ENCODE measurements around the gene PDE6C.

Gene PDE6C

DNA sequence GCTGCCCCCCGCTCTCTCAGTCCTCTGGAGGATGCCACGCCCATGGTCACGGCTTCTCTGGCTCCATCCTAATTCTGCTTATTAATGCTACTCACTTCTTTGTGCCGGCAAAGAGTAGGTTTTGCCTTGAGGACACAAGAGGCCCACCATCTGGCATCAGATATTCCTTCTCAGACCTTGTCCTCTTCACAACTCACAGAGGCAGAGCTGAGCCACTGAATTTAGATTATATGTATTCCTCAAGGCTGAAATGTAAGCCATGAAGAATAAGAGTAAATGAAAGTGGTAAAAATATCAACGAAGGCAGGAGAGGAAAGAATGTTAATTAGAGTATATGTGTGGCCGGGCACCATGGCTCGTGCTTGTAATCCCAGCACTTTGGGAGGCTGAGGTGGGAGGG lies 17.8 kb upstream of the PDE6C start:
- DNase-seq (ENCODE audit: low read depth in 2 of 2) = no peak

DNA sequence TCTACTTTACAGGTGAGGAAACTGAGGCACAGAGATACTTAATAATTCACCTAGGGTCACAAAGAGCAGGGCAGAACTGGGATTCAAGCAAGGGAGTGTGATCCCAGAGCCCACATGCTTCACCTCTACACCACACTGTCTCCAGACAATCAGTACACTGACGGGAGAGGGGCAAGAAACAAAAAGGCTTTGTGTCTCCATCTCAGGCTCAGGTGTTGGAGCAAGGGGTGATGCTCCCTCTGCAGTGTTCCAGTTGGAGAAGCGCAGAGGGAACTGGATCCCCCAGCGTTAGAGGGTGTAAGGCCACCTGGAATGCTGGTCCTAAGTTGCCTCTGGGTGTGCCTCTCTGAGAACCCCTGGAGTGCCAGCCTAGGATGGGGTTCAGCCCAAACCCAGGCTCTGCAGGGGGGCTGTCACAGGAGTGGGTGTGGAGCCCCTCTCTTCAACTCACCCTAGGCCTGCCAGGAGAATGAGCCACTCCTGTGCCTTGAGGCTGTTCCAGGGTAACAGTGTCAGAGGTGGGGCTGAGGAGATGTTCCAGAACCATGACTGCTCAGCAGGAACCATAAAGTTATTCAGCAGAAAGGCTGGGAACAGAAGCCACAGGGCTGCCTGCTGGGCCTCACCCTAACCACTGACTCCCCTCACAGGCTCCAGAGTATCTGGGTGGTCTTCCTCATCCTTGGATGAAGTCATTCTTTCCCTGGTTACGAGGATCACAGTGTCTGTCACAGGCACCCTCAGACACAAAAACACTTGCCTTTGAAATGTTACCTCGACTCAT lies 16.8 kb upstream of the PDE6C start:
- no peak for DNase-seq (ENCODE audit: low read depth in 2 of 2)

DNA sequence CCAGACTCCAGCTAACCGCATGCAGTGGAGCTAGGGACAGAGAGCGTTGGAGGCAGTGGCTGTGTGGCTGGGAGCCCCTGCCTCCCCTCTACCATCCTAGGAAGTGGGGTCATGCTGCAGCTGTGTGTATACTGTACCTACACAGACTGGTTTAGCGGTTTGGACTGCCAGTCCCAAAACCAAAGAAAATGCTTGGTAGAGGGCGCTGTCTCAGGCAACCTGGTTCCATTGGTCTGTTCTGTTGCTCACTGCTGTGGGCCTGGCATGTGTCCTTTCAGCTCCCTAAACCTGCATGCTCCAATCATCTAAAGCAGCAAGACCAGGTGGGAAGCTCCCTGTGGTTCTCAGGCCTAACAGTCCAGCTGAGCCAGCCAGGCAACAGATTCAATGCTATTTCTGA lies 15.8 kb upstream of the PDE6C start:
- no peak for DNase-seq (ENCODE audit: low read depth in 2 of 2)

DNA sequence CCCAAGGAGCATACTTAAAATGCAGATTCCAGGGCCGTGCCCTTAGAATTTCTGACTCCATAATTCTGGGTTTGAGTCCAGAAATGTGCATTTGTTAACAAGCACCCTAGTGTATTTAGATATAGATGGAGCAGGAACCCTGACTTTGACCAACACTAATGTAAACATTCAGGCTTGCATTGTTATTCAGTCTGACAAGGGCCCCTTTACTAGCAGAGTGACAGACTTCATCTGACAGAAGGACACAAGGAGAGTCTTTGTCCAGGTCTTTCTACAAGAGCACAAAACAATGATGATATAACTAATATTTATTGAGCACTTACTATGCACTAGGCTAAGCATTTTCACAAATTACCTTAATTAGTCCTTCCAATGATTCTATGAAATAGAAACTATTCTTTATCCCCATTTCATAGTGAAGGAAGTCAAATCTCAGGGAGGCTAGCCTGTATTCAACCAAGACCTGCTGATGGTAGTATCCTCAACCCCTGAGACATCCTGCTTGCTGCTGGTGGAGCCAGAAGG lies 15.2 kb upstream of the PDE6C start:
- DNase-seq (ENCODE audit: low read depth in 2 of 2) = no peak

DNA sequence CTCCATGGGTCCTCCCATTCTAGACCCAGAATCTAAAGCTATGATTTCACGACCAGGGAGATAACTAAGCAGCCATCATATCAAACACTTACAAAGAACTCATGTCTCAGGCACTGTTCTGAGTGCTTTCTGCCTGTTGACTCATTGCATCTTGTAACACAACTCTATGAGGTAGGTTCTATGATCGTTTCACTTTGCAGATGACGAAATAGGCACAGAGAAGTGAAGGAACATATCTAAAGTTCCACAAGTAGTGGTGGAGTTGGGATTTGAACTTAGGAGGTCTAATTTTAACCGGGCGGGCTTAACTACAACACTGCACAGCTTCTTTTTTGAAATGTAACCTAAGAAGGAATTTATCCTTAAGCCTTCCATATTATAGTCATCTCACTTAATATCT lies 14.2 kb upstream of the PDE6C start:
- DNase-seq (ENCODE audit: low read depth in 2 of 2) = no peak

DNA sequence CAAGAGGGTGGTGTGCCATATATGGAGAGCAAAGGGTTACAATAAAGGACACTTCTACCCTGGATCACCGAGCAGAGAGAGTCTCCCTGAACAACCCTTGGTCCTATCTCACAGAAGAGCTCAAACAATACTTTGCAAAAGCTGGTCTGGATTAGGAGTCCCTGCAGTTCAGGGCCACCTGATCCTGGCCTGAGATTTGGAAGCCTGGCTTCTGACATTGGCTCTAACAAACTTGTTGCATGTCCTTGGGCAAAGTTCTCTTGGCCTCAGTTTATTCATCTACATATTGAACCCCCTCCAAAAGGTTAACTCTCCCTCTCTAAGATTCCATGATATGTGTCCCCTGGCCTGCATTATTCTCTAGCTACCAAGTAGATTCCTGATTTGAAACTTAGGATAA lies 13.0 kb upstream of the PDE6C start:
- no peak for DNase-seq (ENCODE audit: low read depth in 2 of 2)

DNA sequence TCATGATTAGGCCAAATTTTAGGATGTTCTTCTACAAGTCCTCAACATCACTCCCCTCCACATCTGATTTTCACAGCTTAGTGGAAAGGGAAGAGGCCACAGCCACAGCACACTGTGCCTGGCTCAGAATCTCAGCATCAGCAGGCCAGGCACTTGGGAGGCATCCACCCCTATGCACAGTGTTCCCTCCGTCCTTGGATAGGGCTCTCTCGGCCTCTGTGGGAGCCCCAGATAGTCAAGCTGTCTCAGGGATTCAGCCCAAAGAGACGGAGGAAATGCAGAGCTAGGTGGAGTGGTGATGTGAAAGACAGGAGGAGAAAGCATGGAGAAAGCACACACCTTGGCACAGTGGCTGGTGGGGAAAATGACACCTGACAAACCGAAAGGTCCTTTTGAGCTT lies 12.6 kb upstream of the PDE6C start:
- no peak for DNase-seq (ENCODE audit: low read depth in 2 of 2)

DNA sequence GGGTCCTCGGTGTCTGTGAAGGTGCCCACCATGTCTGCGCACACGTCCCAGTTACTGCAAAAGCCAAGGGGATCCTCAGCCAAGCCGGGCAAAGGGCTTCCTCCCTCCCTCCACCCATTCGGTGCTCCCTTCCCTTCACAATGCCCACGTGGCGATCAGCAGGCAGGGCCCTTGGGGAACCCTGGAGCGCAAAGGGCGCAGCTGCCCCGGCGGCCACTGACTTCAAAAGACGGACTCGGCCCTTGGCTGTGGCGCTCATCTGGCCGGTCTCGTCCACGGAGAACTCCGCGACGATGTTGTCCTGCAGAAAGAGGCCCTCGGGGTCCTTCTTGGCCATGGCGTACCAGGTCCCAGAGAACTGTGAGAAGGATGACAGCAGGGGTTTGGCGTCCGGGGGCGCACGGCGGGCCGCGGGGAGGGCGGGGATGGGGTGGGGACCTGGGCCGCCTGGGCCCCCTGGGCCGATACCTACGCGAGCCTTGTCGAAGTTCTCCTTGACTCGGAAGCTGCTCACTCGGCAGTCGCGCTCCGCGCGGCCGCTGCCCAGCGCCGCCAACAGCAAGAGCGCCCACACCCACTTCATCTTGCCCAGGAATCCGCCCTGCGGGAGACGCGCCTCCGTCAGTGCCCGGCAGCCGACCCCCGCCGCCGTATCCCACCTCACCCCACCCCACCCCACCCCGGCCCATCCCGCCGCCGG lies 11.7 kb upstream of the PDE6C start:
- DNase-seq (ENCODE audit: low read depth in 2 of 2) = no peak

DNA sequence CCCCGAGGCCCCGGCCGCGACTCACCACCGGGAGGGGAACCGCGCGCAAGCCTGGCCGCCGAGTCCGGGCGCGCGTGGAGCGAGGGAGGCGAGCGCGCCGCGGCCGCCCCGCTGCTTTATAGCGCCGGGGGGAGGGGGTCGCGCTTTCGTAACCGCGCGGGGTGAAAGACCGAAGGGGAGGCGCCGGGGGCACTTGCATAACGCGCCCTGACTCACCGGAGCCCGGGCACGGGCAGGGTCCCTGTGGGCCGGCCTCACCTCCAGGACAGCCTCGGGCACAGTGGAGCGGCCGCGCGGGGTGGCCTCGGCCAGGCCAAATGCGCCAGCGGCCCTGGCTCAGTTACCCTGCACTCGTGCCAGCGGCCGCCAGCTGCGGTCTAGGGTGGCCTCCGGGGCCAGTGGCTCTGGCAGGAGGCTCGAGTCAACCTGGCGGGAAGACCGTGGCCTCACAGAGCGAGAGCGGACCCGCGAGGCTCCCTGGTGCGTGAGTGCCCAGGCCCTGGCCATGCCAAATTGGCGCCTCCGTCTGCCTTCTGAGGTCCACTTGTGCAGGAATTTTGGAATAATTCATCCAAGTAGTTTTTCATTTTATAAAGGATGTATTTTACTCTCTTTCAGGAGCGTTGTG lies 11.1 kb upstream of the PDE6C start, which contains the start of gene RBP4:
Gene RBP4 (minus strand): TSS at position 90 of the 628 bp plus-strand sequence. CDS start 207 bp downstream, outside the sequence.
- DNase-seq (ENCODE audit: low read depth in 2 of 2) = no peak

DNA sequence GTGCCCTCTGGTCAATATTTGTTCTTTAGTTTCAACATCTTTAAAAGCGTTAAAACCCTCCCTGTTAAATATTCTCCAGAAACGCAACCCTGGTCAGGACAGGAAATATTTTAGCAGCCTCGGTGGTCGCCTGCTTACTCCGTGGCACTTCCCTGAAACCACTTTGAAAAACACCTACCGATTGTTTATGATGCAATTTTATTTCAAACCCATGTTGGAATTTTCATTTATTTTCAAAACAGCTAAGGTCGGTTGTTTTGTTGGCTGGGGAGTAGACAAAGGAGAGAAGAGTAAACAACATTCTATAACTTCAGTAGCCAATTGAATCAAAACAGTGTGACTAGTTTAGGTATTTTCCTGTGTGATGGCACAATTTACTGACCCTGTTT lies 10.6 kb upstream of the PDE6C start:
- DNase-seq (ENCODE audit: low read depth in 2 of 2) = no peak

DNA sequence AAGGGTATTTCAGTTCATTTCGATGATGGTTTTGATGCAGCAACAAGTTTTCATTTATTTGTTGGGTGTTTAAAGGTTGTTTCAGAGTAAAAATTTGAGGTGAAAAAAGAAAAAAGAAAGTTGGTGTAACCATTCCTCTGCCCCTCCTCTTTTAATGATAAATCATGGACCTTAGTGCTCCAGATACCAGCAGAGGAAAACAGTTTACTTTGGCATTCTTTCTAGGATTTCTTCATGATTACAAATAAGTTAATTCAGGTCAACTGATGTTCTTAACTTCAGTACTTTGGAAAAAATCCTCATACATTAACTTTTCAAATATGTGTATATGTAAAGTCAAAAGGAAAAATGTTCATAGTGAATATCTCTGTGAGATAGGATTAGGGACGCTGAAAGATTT lies 9.3 kb upstream of the PDE6C start:
- DNase-seq (ENCODE audit: low read depth in 2 of 2) = no peak

DNA sequence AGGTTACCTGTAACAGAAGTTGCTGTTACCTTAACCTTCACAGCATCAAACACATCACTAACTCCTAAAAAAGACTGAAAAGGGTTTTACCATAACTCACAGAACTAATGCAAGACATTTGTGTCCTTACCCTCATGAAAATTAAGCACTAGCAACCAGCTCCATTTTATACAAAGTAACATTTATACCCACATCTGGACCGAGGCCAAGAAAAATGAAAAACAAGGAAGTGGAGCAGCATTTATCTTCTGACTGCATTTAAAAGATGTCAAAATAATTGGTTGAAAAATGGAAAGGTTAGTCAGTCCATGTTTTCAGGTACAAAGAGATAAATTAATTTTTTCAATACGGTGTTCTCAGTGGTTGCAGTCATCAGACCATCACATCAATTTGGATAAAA lies 8.2 kb upstream of the PDE6C start:
- DNase-seq (ENCODE audit: low read depth in 2 of 2) = no peak

DNA sequence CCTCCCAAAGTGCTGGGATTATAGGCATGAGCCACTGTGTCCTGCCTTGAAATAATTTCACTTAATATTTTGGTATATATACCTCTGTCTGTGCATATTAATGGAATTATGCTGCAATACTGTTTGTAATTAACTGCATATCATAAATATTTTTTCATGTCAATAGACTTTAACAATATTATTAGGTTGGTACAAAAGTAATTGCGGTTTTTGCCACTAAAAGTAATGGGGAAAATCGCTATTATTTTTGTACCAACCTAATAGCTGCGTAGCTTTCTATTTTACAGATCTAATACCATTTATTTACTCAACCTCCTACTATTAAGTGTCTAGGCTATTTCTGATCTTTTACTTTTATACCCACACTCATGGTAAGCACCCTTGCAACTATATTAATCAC lies 3.9 kb upstream of the PDE6C start:
- DNase-seq (ENCODE audit: low read depth in 2 of 2) = no peak

DNA sequence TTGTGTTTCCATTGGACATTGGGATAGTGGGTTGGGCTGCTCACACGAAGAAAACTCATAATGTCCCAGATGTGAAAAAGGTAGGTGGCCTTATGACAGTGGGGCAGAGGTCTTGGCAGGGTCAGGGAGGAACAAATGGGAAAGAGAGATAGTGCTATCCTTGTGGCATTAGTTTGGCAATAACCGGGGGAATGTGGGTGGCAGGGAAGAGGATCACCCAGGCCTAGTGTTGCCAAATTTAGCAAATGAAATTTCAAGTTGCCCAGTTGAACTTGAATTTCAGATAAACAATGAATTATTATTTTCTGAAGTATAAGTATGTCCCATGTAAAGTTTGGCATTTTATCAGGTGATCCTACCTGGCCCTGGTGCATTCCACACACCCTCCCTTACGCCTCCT lies 789 bp downstream of the PDE6C start:
- DNase-seq (ENCODE audit: low read depth in 2 of 2) = no peak

DNA sequence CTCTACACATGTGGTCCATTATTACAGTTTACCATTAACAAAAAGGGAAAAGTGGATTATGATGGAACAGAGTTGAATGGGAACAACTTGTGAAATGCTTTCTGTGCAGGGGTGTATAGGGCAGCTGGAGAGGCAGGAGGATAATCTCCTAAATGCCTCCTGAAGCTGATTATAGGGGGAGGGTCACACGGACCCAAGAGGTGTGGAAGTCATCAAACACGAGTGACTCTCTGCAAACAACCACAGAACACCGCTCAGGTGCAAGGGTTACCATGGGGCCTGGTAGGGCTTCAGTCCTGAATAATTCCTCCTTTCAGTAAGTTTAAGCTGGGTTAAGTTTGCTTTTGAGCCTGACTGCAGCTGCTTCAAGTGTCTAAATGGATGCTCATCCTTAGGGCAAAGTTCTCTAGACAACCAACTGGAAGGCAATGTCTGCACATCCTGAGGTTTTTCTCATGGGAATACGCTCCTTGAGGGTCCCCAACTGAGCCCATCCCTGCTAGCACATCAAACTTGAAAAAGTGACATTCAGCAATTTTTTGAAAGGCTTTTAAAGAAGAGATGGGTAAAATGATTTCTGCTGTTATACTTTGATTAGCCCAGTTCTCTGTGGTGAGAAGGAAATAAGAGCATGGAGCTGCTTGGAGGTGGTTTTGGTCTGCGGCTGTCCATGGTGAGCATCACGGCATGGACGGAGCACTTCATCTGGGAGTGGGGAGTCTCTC lies 1.9 kb downstream of the PDE6C start:
- no peak for DNase-seq (ENCODE audit: low read depth in 2 of 2)

DNA sequence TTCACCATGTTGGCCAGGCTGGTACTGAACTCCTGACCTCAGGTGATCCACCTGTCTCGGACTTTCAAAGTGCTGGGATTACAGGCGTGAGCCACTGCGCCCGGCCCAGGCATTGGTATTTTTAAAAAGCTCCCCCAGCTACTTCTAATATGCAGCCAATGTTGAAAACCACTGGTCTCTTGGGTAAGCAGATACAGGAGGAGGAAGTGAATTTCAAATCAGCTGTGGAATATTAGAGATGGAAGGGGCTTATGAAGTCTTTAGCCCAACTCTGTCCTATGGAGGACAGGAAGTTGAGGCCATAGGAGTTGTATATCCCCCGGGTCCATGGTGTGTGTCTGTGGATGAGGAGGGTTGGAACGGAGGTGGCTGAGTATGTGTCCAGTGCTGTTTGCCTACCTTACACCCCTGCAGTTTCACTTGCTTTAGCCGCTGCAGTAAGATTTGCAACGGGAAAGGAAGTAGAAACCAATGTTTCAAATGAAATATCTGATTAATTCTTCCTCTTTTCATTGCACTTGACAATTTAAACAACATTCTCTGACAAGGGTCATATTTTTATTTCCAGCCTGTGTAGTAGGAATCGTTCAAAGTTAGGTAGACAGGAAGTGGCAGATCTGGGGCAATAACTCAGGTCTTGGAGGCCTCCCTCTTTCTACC lies 3.4 kb downstream of the PDE6C start:
- DNase-seq (ENCODE audit: low read depth in 2 of 2) = no peak

DNA sequence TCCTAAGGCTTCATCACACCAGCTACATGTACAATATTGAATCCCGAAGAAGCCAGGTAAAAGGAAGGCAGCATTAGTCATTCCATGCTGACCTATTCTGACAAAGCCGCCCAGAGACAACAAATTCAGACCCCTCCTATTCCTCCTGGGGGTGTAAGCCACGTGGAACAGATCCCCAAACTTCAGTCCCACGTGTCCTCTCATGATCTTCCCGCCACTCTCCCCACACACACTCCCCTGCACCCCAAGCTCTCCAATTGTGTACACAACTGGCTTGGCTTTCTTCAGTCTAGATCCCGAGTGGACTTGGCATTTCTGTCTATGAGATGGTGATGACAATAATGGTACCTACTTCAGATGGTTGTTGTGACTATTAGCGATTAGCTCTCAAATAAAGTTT lies 8.6 kb downstream of the PDE6C start:
- DNase-seq (ENCODE audit: low read depth in 2 of 2) = no peak

DNA sequence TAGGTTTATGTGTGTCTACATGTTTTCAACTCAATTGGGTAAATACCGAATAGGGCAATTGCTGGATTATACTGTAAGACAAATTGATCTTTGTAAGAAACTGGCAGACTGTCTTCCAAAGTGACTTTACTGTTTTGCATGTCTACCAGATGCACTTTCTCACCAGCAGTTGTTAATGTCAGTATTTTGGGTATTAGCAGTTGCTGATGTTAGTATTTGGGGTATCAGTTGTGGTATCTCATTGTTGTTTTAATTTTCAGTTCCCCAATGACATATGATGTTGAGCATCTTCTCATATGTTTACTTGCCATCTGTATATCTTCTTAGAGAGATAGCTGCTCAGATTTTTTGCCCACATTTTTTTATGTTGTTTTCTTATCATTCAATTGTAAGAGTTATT lies 10.6 kb downstream of the PDE6C start:
- DNase-seq (ENCODE audit: low read depth in 2 of 2) = no peak

DNA sequence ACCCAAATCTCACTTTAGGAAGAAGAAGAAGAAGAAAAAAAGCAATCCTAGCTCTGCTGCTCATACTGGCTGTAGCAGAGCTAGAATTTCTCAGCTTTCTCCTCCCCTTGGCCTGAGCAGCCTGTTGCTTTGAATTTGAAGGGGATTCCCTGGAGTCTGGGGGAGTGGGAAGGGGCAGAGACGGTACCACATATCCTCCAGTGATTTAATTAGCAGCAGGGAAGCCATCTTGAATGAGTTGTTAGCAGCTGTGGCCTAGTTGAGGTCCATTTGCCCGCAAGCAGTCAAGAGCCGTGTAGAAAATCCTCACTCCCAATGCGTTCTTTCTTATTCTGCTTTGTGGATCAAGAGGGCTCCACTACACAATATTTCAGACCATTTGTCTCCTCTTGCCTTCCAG lies 16.5 kb downstream of the PDE6C start:
- no peak for DNase-seq (ENCODE audit: low read depth in 2 of 2)

DNA sequence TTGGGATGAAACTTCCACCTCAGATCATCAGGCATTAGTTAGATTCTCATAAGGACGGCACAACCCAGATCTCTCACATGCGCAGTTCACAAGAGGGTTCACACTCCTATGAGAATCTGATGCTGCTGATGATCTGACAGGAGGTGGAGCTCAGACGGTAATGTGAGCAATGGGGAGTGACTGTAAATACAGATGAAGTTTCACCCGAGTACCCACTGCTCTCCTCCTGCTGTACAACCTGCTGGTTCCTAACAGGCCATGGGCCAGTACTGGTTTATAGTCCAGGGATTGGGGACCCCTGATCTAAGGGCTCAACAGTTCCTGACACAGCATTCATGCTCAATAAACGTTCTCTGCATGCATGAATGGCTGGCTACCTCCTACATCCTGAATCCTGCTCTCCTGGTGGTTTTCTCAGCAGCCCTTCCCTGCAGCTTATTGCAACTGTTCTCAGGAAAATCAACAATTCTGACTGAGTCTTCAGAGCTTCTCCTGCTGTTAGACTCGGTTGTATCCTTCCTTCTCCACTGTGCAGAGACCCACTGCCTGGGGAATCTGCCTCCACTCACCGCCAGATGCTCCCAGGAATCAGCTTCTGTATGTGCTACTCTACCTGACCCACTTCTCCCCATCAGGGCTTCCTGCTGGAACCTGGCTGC lies 17.4 kb downstream of the PDE6C start:
- no peak for DNase-seq (ENCODE audit: low read depth in 2 of 2)
